HepG2 (cell line): Measurements from ENCODE around the gene KLRC4. TPM values are rescaled to one million over a fixed set of nuclear protein-coding genes. Genes with fewer than 3 reads are reported as not detected.

Experiments used
- ATAC-seq: fragments of 200-7000 bp; cut with Tn5 transposase; 3 replicates; pipeline ENCODE4 v1.9.1; 2020; ENCODE audit warnings: mild to moderate bottlenecking, moderate library complexity
- BruUV-seq: library from RNA; stranded (reverse); fragments of 400-500 nt; replicated peaks from 2 replicates; lab custom pipeline; 2021; lab: Mats Ljungman, UMichigan
- CTCF ChIA-PET: fragments of 300-600 bp; formaldehyde crosslinking; extraction: SDS; loops from one replicate; lab custom pipeline; 2021; ENCODE audit warnings: low total read pairs, inconsistent platforms, low intra/inter-chr PET ratio; lab: Yijun Ruan, JAX
- POLR2A ChIA-PET: fragments of 350-600 bp; sonication (Branson Sonifier 250); formaldehyde crosslinking; loops from one replicate; lab custom pipeline; 2020; ENCODE audit warnings: antibody characterized with exemption, inconsistent platforms; lab: Yijun Ruan, JAX
- DNase-seq: peaks from one replicate; pipeline ENCODE4 v3.0.0-alpha.2; 2015; ENCODE audit warnings: low spot score
- FAIRE-seq: peaks from 3 replicates; lab custom pipeline; 2011; peaks lifted over from hg19 to GRCh38; lab: Jason Lieb, UNC
- H2AFZ ChIP-seq: one replicate; pipeline ENCODE4 v1.6.1; 2011; ENCODE audit warnings: low read length, inconsistent platforms
- H3K27ac ChIP-seq: fragments of 300-600 bp; 3 replicates; pipeline ENCODE4 v1.8.0; 2011; ENCODE audit warnings: mixed run types, mild to moderate bottlenecking, mixed read lengths, low read length, inconsistent platforms; ENCODE audit not compliant: insufficient read depth; ENCODE audit errors: extremely low read length
- H3K27me3 ChIP-seq, 2 experiments: fragments of 200-600 bp in 1 of 2; 2 replicates in 1 of 2; 3 replicates in 1 of 2; pipeline versions ENCODE4 v1.6.0 to v1.8.0; 2011; ENCODE audit warnings: low read length in 2 of 2, mild to moderate bottlenecking in 2 of 2, moderate library complexity in 2 of 2, inconsistent platforms in 1 of 2; ENCODE audit not compliant: insufficient read depth in 2 of 2, control insufficient read depth in 1 of 2
- H3K36me3 ChIP-seq, 2 experiments: fragments of 200-600 bp in 1 of 2; replicated peaks in 1 of 2; 2 replicates in 1 of 2; 3 replicates in 1 of 2; pipeline versions ENCODE4 v1.5.1 to v1.8.0; 2011; ENCODE audit warnings: low read length in 2 of 2, inconsistent platforms in 1 of 2; ENCODE audit not compliant: insufficient read depth in 2 of 2, control insufficient read depth in 1 of 2
- H3K4me1 ChIP-seq: 2 replicates; pipeline ENCODE4 v1.5.1; 2012; ENCODE audit warnings: low read length, inconsistent platforms; ENCODE audit not compliant: insufficient read depth
- H3K4me2 ChIP-seq: 2 replicates; pipeline ENCODE4 v1.6.0; 2011; ENCODE audit warnings: low read depth, low read length, inconsistent platforms
- H3K4me3 ChIP-seq, 3 experiments: fragments of 200-600 bp in 1 of 3; sonication (generic), shearing (Covaris generic) in 1 of 3; replicated peaks in 1 of 3; 2 replicates each; pipeline ENCODE4 v1.5.1; 2011 to 2016; ENCODE audit warnings: low read length in 3 of 3, inconsistent platforms in 2 of 3, low read depth in 2 of 3, mild to moderate bottlenecking in 2 of 3, control low read depth in 1 of 3, mixed read lengths in 1 of 3; ENCODE audit not compliant: insufficient read depth in 1 of 3
- H3K79me2 ChIP-seq: one replicate; pipeline ENCODE4 v1.6.1; 2011; ENCODE audit warnings: low read length, inconsistent platforms; ENCODE audit not compliant: insufficient read depth
- H3K9ac ChIP-seq: 2 replicates; pipeline ENCODE4 v1.6.0; 2011; ENCODE audit warnings: mild to moderate bottlenecking, low read depth, low read length, inconsistent platforms; ENCODE audit not compliant: insufficient read depth
- H3K9me3 ChIP-seq: 2 replicates; pipeline ENCODE4 v1.5.1; 2012; ENCODE audit warnings: mild to moderate bottlenecking, low read length
- H4K20me1 ChIP-seq: 2 replicates; pipeline ENCODE4 v1.6.0; 2011; ENCODE audit warnings: inconsistent platforms, mild to moderate bottlenecking, low read length, moderate library complexity; ENCODE audit not compliant: insufficient read depth
- CREM ChIP-seq, 2 experiments: sonication (generic) in 1 of 2; formaldehyde crosslinking in 1 of 2; IDR thresholded peaks; 2 replicates each; pipeline versions ENCODE4 v1.4.0 to v1.6.1; 2016 to 2020; ENCODE audit warnings: antibody characterized with exemption in 1 of 2, mild to moderate bottlenecking in 1 of 2, missing genetic modification reagents in 1 of 2
- HNRNPK ChIP-seq: fragments of 200-400 bp; formaldehyde crosslinking; IDR thresholded peaks from 2 replicates; pipeline ENCODE4 v1.6.1; 2018; ENCODE audit warnings: low read length, low read depth, moderate library complexity, mild to moderate bottlenecking; ENCODE audit not compliant: poor library complexity, severe bottlenecking
- HOXA5 ChIP-seq: sonication (generic); formaldehyde crosslinking; IDR thresholded peaks from 2 replicates; pipeline ENCODE4 v1.4.0; 2020; ENCODE audit warnings: missing genetic modification reagents
- IRF9 ChIP-seq: sonication (generic); formaldehyde crosslinking; IDR thresholded peaks from 2 replicates; pipeline ENCODE4 v1.8.0; 2022; ENCODE audit warnings: missing genetic modification reagents, mild to moderate bottlenecking, borderline replicate concordance
- MEF2D ChIP-seq: sonication (generic); formaldehyde crosslinking; IDR thresholded peaks from 2 replicates; pipeline ENCODE4 v1.5.1; 2020; ENCODE audit warnings: mild to moderate bottlenecking, missing genetic modification reagents
- PITX1 ChIP-seq: sonication (generic); formaldehyde crosslinking; IDR thresholded peaks from 2 replicates; pipeline ENCODE4 v1.5.1; 2020; ENCODE audit warnings: mild to moderate bottlenecking, missing genetic modification reagents
- SAFB2 ChIP-seq: sonication (generic); formaldehyde crosslinking; IDR thresholded peaks from 2 replicates; pipeline ENCODE4 v1.5.1; 2020; ENCODE audit warnings: missing genetic modification reagents, low read depth, mild to moderate bottlenecking, borderline replicate concordance
- SRSF9 ChIP-seq: fragments of 200-400 bp; formaldehyde crosslinking; IDR thresholded peaks from 2 replicates; pipeline ENCODE4 v1.6.1; 2018; ENCODE audit warnings: borderline replicate concordance, mild to moderate bottlenecking, low read depth, low read length; ENCODE audit not compliant: insufficient read depth, poor library complexity, severe bottlenecking
- ZNF33B ChIP-seq: sonication (generic); formaldehyde crosslinking; IDR thresholded peaks from 2 replicates; pipeline ENCODE4 v1.5.1; 2020; ENCODE audit warnings: mild to moderate bottlenecking, missing genetic modification reagents
- ZNF572 ChIP-seq: sonication (generic); formaldehyde crosslinking; IDR thresholded peaks from 2 replicates; pipeline ENCODE4 v1.5.1; 2020; ENCODE audit warnings: mild to moderate bottlenecking, missing genetic modification reagents
- ZNF776 ChIP-seq: sonication (generic); formaldehyde crosslinking; IDR thresholded peaks from 2 replicates; pipeline ENCODE4 v1.4.0; 2020; ENCODE audit warnings: mild to moderate bottlenecking, missing genetic modification reagents
- ZNF780A ChIP-seq: sonication (generic); formaldehyde crosslinking; IDR thresholded peaks from 2 replicates; pipeline ENCODE4 v1.8.0; 2022; ENCODE audit warnings: mild to moderate bottlenecking, missing genetic modification reagents, moderate library complexity
- ZNF879 ChIP-seq: sonication (generic); formaldehyde crosslinking; IDR thresholded peaks from 2 replicates; pipeline ENCODE4 v1.8.1; 2023; ENCODE audit warnings: missing genetic modification reagents
- WGBS: methylation state at CpG from one replicate; pipeline ENCODE4 v1.1.6; 2017; ENCODE audit warnings: low lambda C conversion rate; 5-methylcytosine and 5-hydroxymethylcytosine counted together
- in situ Hi-C: cut with HindIII; loops from 2 replicates; pipeline ENCODE4 v1.10.0; 2017; ENCODE audit warnings: low pct_unique_long_range_greater_than_20kb; ENCODE audit not compliant: extremely low pct_ligation_motif_present
- intact Hi-C: fragments of 100-400 bp; cut with micrococcal nuclease; formaldehyde crosslinking; loops from one replicate; pipeline ENCODE4 v1.10.0; 2022; ENCODE audit not compliant: unreplicated experiment
- polyA plus RNA-seq, 8 experiments: library from polyadenylated mRNA; depleted of rRNA in 3 of 8; stranded (reverse) in 7 of 8; unstranded in 1 of 8; fragments of >200 nt; fragmentation: Illumina TruSeq in 4 of 8; extraction: Trizol in 4 of 8; gene quantifications; 2 replicates each; pipeline versions ENCODE4 v1.2.1 to v1.2.3, GENCODE V29; 2011 to 2016; ENCODE audit warnings: low read depth in 4 of 8, missing spikeins in 1 of 8, mixed read lengths in 1 of 8; ENCODE audit not compliant: insufficient read depth in 1 of 8
- total RNA-seq, 5 experiments: library from RNA; depleted of rRNA; stranded (reverse); fragments of >200 nt; fragmentation: Illumina TruSeq; extraction: Trizol; gene quantifications; 2 replicates each; pipeline ENCODE4 v1.2.3, GENCODE V29; 2016; ENCODE audit warnings: low read depth in 1 of 5
- TF ChIP-seq, protein P1 (sequence below): sonication (generic); formaldehyde crosslinking; IDR thresholded peaks from 2 replicates; pipeline ENCODE4 v1.5.0; 2020; ENCODE audit warnings: missing genetic modification reagents

Gene KLRC4
- total and polyA plus RNA-seq, 2 of the 13 experiments (the other 11 are each of a cell fraction or from before 2014, with no cell fraction given): 0.09 TPM; not detected in 1

DNA sequence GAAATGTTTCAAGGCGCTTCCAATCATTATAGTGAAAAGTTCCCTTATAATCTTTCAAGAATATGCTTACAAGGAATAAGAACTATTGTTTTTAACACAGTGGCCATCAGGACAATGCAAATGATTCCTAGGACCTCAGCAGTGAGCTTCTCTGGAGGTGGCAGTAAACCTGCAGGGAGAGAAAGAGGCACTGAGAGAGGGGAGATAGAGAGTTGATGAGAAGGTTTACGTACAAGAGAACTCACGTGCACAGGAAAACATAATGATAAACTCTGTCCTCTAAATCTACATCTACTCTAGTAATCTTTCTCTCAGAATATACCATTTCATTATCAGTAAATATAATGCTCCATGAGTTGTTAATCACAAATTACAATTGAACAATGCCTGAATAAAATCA is 715 bp downstream of the KLRC4 start:
- Histone ChIP-seq H3K4me3 (no peak overlapping the region), H4K20me1 (no peaks in the 10 kb centered on the region), H3K4me2 (no peak overlapping the region), H3K79me2 (no peaks in the 10 kb centered on the region), H3K27me3 (no peaks in the 10 kb centered on the region), H3K27ac (no peak overlapping the region), H3K4me1 (no peaks in the 10 kb centered on the region), H3K9ac (no peak overlapping the region), H3K36me3 (no peaks in the 10 kb centered on the region), H3K9me3 (no peaks in the 10 kb centered on the region), H2AFZ (no peak overlapping the region)
- ChIA-PET POLR2A (no interaction called here), CTCF (no interaction called here)
- ATAC-seq: no peak
- TF ChIP-seq ZNF879 (CRISPR knock-in tag) (no peak), ZNF780A (CRISPR knock-in tag) (no peak), PITX1 (no peak), SAFB2 (CRISPR knock-in tag) (no peak), ZNF776 (CRISPR knock-in tag) (no peak)
- in situ Hi-C loops (no loop called here), intact Hi-C loops (no loop called here)
- DNase-seq: no peak
- no peak for FAIRE-seq
- WGBS: 39% methylated on average over 3 of the region's 3 CpGs
- no TSS peak for BruUV-seq

GRCh38 chr12:10406725-10407124 is 2.8 kb downstream of the KLRC4 start:
- no peaks in the 10 kb centered on the region for H3K36me3 ChIP-seq
- no TSS peak for BruUV-seq
- intact Hi-C loops: no loop called here
- no peak overlapping the region for H3K4me2 ChIP-seq
- TF ChIP-seq HNRNPK (no peak), HOXA5 (CRISPR knock-in tag) (no peak), IRF9 (no peak), SRSF9 (no peak), CREM (IDR thresholded peaks at IDR 0.05) (no peak), CREM (CRISPR knock-in tag; IDR thresholded peaks at IDR 0.05) (no peak), MEF2D (CRISPR knock-in tag) (no peak), ZNF572 (CRISPR knock-in tag) (no peak), ZNF33B (no peak)
- TF ChIP-seq, protein P1, sequence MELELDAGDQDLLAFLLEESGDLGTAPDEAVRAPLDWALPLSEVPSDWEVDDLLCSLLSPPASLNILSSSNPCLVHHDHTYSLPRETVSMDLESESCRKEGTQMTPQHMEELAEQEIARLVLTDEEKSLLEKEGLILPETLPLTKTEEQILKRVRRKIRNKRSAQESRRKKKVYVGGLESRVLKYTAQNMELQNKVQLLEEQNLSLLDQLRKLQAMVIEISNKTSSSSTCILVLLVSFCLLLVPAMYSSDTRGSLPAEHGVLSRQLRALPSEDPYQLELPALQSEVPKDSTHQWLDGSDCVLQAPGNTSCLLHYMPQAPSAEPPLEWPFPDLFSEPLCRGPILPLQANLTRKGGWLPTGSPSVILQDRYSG (CRISPR knock-in tag): no peak
- TF ChIP-seq, all 625 proteins: peak for 0
- Histone ChIP-seq H4K20me1 (no peaks in the 10 kb centered on the region), H3K27ac (no peak overlapping the region), H3K9ac (no peak overlapping the region), H3K4me1 (no peaks in the 10 kb centered on the region), H3K27me3 (no peaks in the 10 kb centered on the region), H3K79me2 (no peaks in the 10 kb centered on the region), H3K9me3 (no peaks in the 10 kb centered on the region), H3K4me3 (no peak overlapping the region), H2AFZ (no peak overlapping the region)
- DNase-seq: no peak
- no peak for FAIRE-seq
- ATAC-seq: no peak
- WGBS: 0% methylated on average over 4 of the region's 4 CpGs
- ChIA-PET CTCF (no interaction called here), POLR2A (no interaction called here)
- in situ Hi-C loops: no loop called here
